Astrocyte of the spinal cord (primary cell): Measurements from ENCODE around the gene SH3BP4.

Experiments
- DNase-seq: peaks from one replicate; pipeline ENCODE4 v3.0.0; 2011; ENCODE audit warnings: low read depth, low spot score
- H3K4me3 ChIP-seq: 2 replicates; pipeline ENCODE4 v1.5.1; 2011; ENCODE audit warnings: low read depth, mild to moderate bottlenecking, low read length, moderate library complexity
- CTCF ChIP-seq: IDR thresholded peaks from 2 replicates; pipeline ENCODE4 v1.5.1; 2012; ENCODE audit warnings: low read depth, mild to moderate bottlenecking, low read length, inconsistent platforms
- in situ Hi-C: cut with HindIII; loops from 2 replicates; pipeline ENCODE4 v1.10.0; 2017; ENCODE audit warnings: low sequenced_read_pairs

The SH3BP4 gene

GRCh38 chr2:234976479-234977227, 24.8 kb downstream of the SH3BP4 start:
- TF ChIP-seq CTCF = no peak
- no peak overlapping the region for H3K4me3 ChIP-seq
- in situ Hi-C loops = no loop called here
- DNase-seq = no peak

- no peak for DNase-seq
- TF ChIP-seq CTCF = no peak
- H3K4me3 ChIP-seq = no peak overlapping the region
- in situ Hi-C loops = no loop called here
Measured at GRCh38 chr2:234977228-234977679, 25.4 kb downstream of the SH3BP4 start.

- peak; percentile 57 for DNase-seq
- TF ChIP-seq CTCF = no peak
- in situ Hi-C loops = no loop called here
- no peak overlapping the region for H3K4me3 ChIP-seq
Measured at GRCh38 chr2:234978466-234979203, 26.8 kb downstream of the SH3BP4 start.

- H3K4me3 ChIP-seq = no peak overlapping the region
- no peak for TF ChIP-seq CTCF
- peak; percentile 47 for DNase-seq
- in situ Hi-C loops = no loop called here
Measured at GRCh38 chr2:234979204-234980167, 27.7 kb downstream of the SH3BP4 start.

DNA sequence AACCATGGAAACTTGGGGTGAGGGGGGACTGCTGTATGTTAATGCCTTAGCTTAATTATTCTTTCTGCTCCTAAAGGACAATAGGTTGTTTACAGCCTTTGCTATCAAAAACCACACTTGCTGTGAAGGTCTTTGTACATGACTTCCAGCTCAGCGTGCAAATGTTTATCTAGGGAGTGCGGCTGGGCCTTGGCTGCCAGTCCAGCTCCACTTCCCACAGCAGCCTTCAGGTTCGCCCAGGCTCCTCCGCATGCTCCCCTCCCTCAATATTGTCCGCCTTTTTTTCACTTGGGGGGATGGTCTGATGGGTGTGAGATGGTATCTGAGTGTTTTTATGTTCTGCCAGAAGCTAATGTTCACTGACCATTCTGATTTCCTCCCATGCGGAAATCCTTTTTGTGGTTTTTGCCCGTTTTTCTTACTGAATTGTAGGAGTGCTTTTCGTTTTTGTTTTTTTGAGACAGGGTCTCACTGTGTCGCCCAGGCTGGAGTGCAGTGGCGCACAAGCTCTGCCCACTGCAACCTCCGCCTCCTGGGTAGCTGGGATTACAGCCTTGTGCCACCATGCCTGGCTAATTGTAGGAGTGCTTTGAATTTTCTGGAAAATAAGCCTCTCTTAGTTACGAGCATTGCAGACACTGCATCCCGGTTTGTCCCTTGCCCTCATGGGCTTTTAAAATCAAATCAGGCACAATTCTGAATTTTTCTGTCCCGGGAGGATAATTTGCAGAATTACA, 28.8 kb downstream of the SH3BP4 start:
- in situ Hi-C loops = no loop called here
- DNase-seq = peak; percentile 72
- no peak overlapping the region for H3K4me3 ChIP-seq
- TF ChIP-seq CTCF = no peak
